Stimulated activated CD8-positive, alpha-beta memory T cell treated with anti-CD3 and anti-CD28 coated beads, Interleukin-2, amount 100 ng/mL, for 48 hours (primary cell): ENCODE results near the gene CRHR1.
"Not testable (repeated sequence)": the region's sequence is repeated elsewhere in the genome, so short reads cannot be mapped to it uniquely, and the experiment has no call there.

Experiments used
- DNase-seq, 2 donors: peaks; one replicate each; pipeline ENCODE4 v3.0.0-alpha.2; 2020; ENCODE audit warnings: low read depth in 2 of 2

Gene CRHR1

GRCh38 chr17:45784293-45784740 is at the start of gene CRHR1:
Gene CRHR1 (plus strand): TSS chr17:45784320. CDS start chr17:45784545, 225 bp downstream.
- no peak for DNase-seq

GRCh38 chr17:45734598-45734997 is 49.5 kb upstream of the CRHR1 start:
- DNase-seq = no peak

GRCh38 chr17:45735488-45735887 is 48.6 kb upstream of the CRHR1 start:
- no peak for DNase-seq

DNA sequence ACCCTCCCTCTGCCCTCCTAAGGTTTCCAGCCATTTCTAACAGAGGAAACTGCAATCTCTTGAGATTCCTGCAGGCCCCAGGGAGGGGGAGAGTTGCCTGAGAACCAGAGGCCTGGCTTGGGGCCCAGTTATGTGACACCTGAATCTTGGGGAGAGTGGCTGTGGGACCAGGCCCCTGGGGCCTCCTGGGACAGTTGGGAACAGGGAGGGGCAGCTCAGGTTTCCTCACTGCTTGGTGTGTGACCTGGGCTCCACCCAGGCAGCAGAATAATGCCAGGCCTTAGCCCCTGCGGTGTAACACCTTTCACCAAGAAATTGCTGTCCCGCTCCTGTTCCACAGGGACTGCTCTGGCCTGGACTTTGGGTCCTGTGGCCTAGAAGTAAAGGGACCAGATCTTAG is 44.3 kb upstream of the CRHR1 start:
- DNase-seq = no peak

DNA sequence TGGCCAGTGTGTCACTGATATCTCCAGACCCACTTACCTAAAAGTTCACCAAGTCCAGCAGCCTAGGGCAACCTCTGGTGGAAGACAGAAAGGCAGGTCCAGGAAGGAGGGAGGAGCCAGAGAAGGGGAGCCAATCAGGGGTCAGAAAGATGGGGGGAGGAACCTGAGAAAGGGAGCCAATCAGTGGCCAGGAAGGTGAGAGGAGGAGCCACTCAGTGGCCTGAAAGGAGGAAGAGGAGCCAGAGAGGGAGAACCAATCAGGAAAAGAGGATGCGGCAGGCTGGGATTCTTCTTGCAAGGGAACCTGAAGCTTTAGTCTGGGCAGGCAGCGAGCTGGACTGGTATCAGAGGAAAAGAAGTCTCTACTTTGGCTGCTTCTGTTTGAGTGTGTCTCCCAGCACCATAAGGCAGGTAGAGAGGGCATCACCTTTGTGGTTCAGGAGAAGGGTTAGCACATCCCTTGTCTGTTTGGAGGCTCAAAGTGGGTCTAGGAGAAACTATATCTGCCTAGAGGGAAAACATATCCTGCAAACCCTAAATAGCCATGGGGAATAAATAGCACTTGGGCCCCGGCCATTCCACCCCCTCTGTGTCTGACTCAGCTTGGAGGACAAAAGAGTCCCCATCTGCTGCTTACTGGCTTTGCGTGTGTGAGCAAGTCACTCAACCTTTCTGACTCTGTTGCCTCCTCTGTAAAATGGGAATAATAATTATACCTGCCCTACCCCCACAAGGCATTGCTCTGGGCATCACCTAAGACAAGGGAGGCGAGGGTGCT is 43.4 kb upstream of the CRHR1 start:
- peak in 1 of 2 donors; percentile 3 for DNase-seq

- DNase-seq = no peak
These were observed 41.9 kb upstream of the CRHR1 start for GRCh38 chr17:45742251-45742650.

DNA sequence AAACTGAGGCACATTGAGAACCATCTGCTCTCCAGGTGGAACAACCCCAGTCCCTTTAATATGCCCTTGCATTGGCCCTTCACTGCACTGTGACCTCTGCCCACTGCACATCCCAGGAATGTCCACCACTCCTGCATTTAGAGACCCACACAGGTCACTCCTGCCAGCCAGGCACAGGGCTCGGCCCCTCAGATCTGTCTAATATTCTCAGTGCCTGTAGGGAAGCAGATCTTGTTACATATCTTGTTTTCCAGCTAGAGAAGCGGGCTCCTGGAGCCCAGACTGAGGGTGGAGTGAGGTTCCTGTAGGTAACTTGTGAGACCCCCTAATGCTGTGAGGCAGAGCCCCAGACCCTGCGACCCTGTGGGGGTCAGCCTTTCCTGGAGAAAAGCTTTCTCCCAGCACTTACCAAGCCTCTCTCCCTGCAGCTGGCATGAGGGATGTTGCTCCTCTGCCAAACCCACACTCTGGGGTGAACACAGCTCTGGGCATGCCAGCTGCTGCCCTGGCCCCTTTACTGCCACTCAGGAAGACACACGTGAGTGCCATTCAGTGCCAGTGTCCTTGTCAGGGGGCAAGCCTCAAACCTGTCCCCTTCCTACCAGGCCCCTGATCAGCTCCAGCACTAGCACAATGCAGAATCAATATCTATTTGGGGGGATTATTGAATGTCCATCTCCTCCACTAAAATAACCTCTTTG is 40.3 kb upstream of the CRHR1 start:
- DNase-seq = no peak

DNA sequence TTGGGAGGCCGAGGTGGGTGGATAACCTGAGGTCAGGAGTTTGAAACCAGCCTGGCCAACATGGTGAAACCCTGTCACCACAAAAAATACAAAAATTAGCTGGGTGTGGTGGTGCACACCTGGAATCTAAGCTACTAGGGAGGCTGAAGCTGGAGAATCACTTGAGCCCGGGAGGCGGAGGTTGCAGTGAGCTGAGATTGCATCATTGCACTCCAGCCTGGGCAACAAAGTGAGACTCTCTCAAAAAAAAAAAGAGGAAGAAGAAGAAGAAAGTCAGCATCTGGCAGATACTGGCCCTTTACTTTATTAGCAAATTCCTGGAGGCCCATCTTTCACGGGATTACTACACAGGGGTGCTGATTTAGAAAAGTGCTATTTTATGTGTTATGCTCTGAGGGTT is 39.3 kb upstream of the CRHR1 start:
- DNase-seq = not testable (repeated sequence)

- DNase-seq = no peak
These were observed 38.3 kb upstream of the CRHR1 start for GRCh38 chr17:45745601-45746494.

DNA sequence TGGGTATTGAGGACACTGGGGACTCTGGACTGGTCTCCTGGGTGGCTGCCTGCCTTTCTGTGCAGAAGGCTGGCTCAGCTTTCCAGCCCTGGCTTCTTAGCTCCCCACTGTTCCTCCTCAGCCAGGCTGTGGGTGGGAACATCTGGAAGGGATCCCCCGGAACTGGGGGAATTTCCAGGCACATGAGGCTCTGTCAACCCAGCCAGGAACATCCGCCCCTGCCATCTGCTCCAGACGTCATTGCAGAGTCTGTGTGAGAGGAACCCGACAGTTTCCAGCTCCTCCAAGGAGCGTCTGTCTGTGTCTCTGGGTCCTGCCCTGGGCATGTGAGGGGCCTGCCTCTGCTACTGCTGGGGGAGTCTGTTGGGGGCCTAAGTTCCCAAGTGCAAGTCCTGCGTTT is 36.2 kb upstream of the CRHR1 start:
- DNase-seq = no peak

- DNase-seq = no peak
These were observed 35.3 kb upstream of the CRHR1 start for GRCh38 chr17:45748731-45749310.

GRCh38 chr17:45749831-45750335 is 34.2 kb upstream of the CRHR1 start:
- no peak for DNase-seq

DNA sequence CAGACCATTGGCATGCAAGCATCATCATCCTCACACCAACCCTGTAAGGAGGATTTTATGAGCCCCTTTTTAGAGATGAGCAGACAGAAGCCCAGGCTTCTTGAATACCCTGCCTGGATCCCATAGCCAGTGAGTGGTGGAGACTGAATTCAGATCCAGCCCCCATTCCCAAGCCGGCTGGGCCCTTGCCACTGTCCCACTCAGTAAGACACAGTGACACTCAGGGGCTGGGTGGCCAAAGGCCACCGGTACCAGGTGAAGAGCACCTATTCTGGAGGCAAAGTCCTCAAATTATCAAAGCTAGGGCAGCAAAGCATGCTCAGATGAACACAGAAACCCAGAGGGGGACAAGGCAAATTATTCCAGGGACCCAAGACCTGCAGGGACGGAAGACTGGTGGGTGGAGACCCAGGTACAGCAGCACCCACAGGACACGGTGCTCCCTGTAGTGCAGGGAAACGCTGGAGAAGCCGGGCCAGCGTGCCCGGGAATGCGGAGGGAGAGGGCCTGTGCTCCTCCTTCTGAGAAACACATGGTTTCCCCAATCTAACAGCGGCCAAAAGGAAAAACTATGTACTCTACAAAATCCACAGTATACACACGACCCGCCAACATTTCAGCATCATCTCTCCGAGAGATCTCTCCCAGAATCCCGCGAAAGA is 33.2 kb upstream of the CRHR1 start:
- DNase-seq = no peak

DNA sequence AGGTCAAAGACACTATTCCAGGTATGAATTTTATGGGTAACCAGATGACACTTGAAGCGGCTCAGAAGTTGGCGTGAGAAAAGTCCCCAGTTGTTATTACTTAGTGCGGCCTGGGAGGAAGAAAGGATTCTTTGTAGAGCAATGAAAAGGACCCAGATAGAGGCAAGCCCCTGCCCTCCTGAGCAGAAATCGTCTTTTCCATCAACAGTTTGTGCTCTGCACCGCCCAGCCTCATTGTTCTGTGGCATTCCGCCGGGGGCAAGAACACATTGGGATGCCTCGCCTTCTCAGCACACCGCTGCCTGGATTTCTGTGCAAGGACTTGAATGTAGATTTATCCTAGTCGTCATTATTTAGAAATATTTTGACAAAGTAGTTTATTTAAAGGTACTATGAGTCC is 32.7 kb upstream of the CRHR1 start:
- DNase-seq = no peak

DNA sequence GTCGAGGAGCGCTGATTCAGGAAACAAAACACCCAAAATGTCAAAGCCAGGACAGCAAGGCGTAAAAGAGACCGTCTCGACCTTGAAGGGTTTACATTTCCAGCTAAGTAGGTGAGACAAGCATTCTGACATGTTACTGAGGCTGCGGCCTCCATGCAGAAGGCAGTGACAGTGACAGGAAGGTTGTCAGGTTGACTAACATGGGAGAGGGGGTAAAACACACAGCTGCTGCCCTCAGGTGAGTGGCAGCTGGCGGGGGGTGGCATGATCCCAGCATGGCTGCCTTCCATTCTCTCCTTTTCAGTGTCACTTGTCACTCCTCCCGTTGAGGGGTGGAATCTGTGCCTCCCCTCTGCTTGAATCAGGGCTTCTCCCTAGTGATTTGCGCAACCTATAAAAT is 31.9 kb upstream of the CRHR1 start:
- no peak for DNase-seq

- no peak for DNase-seq
These were observed 30.4 kb upstream of the CRHR1 start for GRCh38 chr17:45753645-45754225.

- DNase-seq = no peak
These were observed 29.1 kb upstream of the CRHR1 start for GRCh38 chr17:45755050-45755449.

GRCh38 chr17:45756266-45756991 is 27.7 kb upstream of the CRHR1 start:
- DNase-seq = no peak

GRCh38 chr17:45757431-45758218 is 26.5 kb upstream of the CRHR1 start:
- DNase-seq = no peak
